A673 (cell line): ENCODE results near the gene LMBR1. TPM values are rescaled to one million over a fixed set of nuclear protein-coding genes. Genes with fewer than 3 reads are reported as not detected.

Experiments used
- BruUV-seq: library from RNA; stranded (reverse); fragments of 400-500 nt; replicated peaks from 2 replicates; lab custom pipeline; 2021; lab: Mats Ljungman, UMichigan
- CTCF ChIA-PET: fragments of 300-600 bp; sonication (Branson Sonifier 250); formaldehyde crosslinking; loops from one replicate; lab custom pipeline; 2022; ENCODE audit warnings: antibody characterized with exemption; lab: Charles Lee
- POLR2A ChIA-PET: fragments of 300-600 bp; sonication (Branson Sonifier 250); formaldehyde crosslinking; loops from one replicate; lab custom pipeline; 2022; ENCODE audit warnings: antibody characterized with exemption; ENCODE audit not compliant: low non-redundant PET; lab: Charles Lee
- DNase-seq: peaks from one replicate; pipeline ENCODE4 v3.0.0-alpha.2; 2015; ENCODE audit warnings: low spot score
- H3K27ac ChIP-seq: fragments of 200-600 bp; sonication (generic); 2 replicates; pipeline ENCODE4 v1.5.1; 2016; ENCODE audit warnings: mixed run types, low read depth, mild to moderate bottlenecking, mixed read lengths, antibody characterized with exemption, low read length; ENCODE audit not compliant: poor library complexity, severe bottlenecking
- H3K27me3 ChIP-seq: fragments of 200-600 bp; sonication (generic); replicated peaks from 2 replicates; pipeline ENCODE4 v1.6.1; 2017; ENCODE audit warnings: mixed run types, low read depth, mild to moderate bottlenecking, mixed read lengths, antibody characterized with exemption, low read length; ENCODE audit not compliant: insufficient read depth, poor library complexity
- H3K36me3 ChIP-seq: fragments of 200-600 bp; sonication (generic); 2 replicates; pipeline ENCODE4 v1.6.1; 2016; ENCODE audit warnings: mixed run types, mild to moderate bottlenecking, mixed read lengths, antibody characterized with exemption, low read length; ENCODE audit not compliant: insufficient read depth, poor library complexity, severe bottlenecking
- H3K4me1 ChIP-seq: fragments of 200-600 bp; sonication (generic); 2 replicates; pipeline ENCODE4 v1.6.1; 2017; ENCODE audit warnings: mixed run types, mild to moderate bottlenecking, mixed read lengths, antibody characterized with exemption, low read length; ENCODE audit not compliant: insufficient read depth, poor library complexity, severe bottlenecking
- H3K4me3 ChIP-seq: fragments of 200-600 bp; sonication (generic); 2 replicates; pipeline ENCODE4 v1.5.1; 2016; ENCODE audit warnings: low read depth, mixed run types, mild to moderate bottlenecking, mixed read lengths, low read length; ENCODE audit not compliant: poor library complexity, severe bottlenecking
- H3K9me3 ChIP-seq: fragments of 200-600 bp; sonication (generic); 2 replicates; pipeline ENCODE4 v1.6.1; 2016; ENCODE audit warnings: mixed run types, low read depth, mild to moderate bottlenecking, mixed read lengths, antibody characterized with exemption, low read length; ENCODE audit not compliant: poor library complexity, severe bottlenecking
- EZH2 ChIP-seq: fragments of 200-600 bp; sonication (generic); IDR thresholded peaks from 2 replicates; pipeline ENCODE4 v1.6.1; 2017; ENCODE audit warnings: borderline replicate concordance, low read depth, mild to moderate bottlenecking, mixed read lengths, antibody characterized with exemption, low read length; ENCODE audit not compliant: poor library complexity, severe bottlenecking
- intact Hi-C: fragments of 100-400 bp; cut with micrococcal nuclease; formaldehyde crosslinking; loops from one replicate; pipeline ENCODE4 v1.10.0; 2022; ENCODE audit not compliant: unreplicated experiment
- total RNA-seq: library from RNA; stranded (reverse); gene quantifications from 2 replicates; pipeline ENCODE4 v1.2.3, GENCODE V29; 2021
- TF ChIP-seq, protein P1 (sequence below): fragments of 300-800, 200-600 bp; sonication (generic); conservative IDR thresholded peaks from 2 replicates; pipeline ENCODE4 v1.5.1; 2017; ENCODE audit warnings: low read depth, mild to moderate bottlenecking, antibody characterized with exemption, low read length, moderate library complexity, mixed read lengths

Gene LMBR1
- total RNA-seq, 1 experiment from 2014 or later: 50.7 TPM

DNA sequence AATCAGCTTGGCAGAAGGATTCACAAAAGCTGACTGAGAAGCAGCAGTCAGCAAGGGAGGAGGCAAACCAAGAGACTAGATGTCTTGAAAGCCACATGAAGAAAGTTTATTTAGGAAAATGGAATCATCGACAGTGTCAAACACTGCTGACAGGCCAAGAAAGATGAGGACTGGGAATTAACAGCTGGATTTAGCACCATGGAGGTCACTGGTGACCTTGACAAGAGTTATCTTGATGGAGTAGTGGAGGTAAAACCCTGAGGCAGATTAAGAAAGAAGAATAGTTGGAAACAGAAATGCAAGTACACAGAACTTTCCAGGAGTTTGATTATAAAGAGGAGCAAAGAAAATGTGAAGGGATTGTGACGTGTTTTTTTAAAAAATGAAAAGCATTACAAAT, 51.5 kb downstream of the LMBR1 start:
- Histone ChIP-seq H3K9me3 (no peaks in the 10 kb centered on the region), H3K4me3 (no peak overlapping the region), H3K4me1 (no peaks in the 10 kb centered on the region), H3K27ac (no peak overlapping the region), H3K27me3 (no peaks in the 10 kb centered on the region), H3K36me3 (no peaks in the 10 kb centered on the region)
- CTCF ChIA-PET: no interaction called here
- TF ChIP-seq, protein P1, sequence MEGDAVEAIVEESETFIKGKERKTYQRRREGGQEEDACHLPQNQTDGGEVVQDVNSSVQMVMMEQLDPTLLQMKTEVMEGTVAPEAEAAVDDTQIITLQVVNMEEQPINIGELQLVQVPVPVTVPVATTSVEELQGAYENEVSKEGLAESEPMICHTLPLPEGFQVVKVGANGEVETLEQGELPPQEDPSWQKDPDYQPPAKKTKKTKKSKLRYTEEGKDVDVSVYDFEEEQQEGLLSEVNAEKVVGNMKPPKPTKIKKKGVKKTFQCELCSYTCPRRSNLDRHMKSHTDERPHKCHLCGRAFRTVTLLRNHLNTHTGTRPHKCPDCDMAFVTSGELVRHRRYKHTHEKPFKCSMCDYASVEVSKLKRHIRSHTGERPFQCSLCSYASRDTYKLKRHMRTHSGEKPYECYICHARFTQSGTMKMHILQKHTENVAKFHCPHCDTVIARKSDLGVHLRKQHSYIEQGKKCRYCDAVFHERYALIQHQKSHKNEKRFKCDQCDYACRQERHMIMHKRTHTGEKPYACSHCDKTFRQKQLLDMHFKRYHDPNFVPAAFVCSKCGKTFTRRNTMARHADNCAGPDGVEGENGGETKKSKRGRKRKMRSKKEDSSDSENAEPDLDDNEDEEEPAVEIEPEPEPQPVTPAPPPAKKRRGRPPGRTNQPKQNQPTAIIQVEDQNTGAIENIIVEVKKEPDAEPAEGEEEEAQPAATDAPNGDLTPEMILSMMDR: no peak
- TF ChIP-seq EZH2: no peak
- DNase-seq: no peak
- intact Hi-C loops: no loop called here
- POLR2A ChIA-PET: no interaction called here
- no TSS peak for BruUV-seq

- Histone ChIP-seq H3K4me3 (no peak overlapping the region), H3K4me1 (no peaks in the 10 kb centered on the region), H3K9me3 (no peaks in the 10 kb centered on the region), H3K27me3 (no peaks in the 10 kb centered on the region), H3K36me3 (no peaks in the 10 kb centered on the region), H3K27ac (no peak overlapping the region)
- no TSS peak for BruUV-seq
- ChIA-PET POLR2A (no interaction called here), CTCF (no interaction called here)
- intact Hi-C loops: no loop called here
- peak; percentile 29 for DNase-seq
- no peak for TF ChIP-seq EZH2
- TF ChIP-seq, protein P1: no peak
Observed at GRCh38 chr7:156840134-156840533, 52.8 kb downstream of the LMBR1 start.

DNA sequence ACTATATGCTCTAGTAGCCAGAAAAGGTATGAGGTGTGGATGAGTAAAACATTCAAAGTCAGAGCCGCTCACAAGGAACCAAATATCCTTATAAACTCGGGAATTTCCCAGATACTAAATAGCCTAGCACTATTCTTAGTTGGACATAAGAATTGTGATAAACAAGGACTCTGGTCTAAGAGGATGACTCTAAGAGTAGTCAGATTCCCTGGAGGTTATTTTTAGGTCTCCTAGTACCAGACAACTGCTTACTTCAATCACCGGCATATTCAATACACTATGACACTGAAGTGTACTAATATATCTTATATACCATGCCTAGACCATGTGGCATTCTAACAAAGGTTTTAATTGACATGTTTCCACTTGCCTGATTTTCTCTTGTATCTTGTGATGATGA, 56.5 kb downstream of the LMBR1 start:
- no peak for DNase-seq
- TF ChIP-seq EZH2: no peak
- TF ChIP-seq, protein P1: no peak
- H3K4me3 ChIP-seq: no peak overlapping the region
- H3K27ac ChIP-seq: no peak overlapping the region
- peaks cover 7% of the 10 kb centered on the region for H3K4me1 ChIP-seq
- no peaks in the 10 kb centered on the region for H3K27me3 ChIP-seq
- intact Hi-C loops: no loop called here
- ChIA-PET POLR2A (no interaction called here), CTCF (no interaction called here)
- no TSS peak for BruUV-seq
- no peaks in the 10 kb centered on the region for H3K36me3 ChIP-seq
- no peaks in the 10 kb centered on the region for H3K9me3 ChIP-seq
